SW480 (cell line): Measurements from ENCODE around the gene TSC2.

Experiments
- DNase-seq: peaks from one replicate; pipeline ENCODE4 v3.0.0-alpha.2; 2016; ENCODE audit warnings: low spot score

TSC2 gene

DNA sequence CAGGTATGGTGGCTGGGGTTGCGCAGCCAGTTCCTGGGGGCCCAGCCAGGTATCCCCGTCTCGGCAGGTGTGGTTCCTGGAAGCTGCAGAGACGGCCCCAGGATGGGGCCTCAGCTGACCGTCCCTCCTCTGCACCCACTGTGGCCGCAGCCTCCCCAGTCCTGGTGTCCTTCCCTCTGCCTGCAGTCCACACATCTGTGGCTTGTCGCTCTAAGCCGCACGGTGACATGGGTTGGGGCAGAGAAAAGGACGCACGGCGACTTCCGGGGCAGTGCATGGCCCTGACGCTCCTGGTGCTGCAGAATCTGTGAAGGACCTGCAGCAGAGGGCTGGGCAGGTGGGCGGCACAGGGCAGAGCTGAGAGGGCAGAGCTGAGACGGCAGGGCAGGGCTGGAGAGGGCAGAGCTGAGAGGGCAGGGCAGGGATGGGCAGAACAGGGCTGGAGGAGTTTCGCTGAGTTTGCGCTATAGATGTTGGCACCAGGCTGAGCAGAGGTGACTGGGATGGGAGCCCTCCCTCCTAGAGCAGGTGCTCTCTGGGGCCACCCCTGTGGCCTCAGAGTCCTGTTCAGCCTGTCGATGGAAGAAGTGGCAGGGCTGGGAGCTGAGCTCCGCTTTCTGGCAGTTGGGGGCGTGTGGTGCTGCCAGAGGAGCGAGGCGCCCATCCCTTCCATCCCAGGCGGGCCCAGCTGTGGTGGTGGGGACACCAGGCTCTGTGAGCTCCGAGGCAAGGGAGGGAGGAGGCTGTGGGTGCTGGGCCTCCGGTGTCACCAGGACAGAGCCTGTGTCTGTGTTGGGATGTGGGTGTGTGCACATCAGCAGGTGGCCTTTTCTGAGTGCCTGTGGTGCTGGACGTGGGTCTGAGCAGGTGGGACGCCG lies 23.0 kb downstream of the TSC2 start:
- no peak for DNase-seq

DNA sequence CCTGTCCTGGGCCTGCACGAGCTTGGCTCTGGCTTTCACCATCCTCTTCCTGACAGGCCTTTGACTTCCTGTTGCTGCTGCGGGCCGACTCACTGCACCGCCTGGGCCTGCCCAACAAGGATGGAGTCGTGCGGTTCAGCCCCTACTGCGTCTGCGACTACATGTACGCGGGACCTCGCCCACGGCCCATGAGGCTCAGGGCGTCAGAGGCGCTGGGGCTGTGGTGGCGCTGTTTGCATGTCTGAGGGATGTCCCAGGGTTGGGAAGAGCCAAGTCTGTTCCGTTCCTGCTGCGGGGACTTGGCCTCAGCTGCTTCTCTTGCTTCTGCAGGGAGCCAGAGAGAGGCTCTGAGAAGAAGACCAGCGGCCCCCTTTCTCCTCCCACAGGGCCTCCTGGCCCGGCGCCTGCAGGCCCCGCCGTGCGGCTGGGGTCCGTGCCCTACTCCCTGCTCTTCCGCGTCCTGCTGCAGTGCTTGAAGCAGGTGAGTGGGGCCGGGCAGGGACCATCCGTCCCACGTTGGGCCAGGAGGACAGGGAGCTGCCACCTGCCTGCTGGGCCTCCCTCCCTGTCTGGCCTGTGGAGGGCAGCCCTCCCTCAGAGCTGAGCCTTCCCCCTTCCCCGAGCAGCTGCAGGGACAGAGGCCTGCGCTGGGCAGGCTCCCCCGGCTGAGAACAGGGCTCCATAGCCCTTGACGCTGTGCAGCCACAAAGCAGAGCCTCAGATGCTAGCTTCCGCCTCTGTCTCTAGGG lies 23.8 kb downstream of the TSC2 start:
- no peak for DNase-seq

DNA sequence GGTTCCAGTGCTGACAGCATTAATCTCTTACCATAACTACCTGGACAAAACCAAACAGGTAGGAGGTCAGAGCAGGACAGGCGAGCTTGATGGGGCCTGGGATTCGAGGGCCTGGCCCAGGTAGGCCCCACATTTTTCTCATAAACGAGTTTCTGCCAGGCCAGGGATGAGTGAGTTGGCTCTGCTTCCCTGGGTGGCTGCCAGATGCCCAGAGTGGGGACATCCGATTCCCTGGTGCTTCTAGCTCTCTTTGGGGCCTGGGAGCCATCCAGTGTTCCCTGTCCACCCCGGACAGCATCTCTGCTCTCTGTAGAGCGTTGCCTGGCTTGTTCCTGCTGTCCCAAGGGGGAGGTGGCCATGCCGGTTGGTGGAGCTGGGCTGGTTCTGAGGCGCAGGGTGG lies 25.1 kb downstream of the TSC2 start:
- DNase-seq = no peak

DNA sequence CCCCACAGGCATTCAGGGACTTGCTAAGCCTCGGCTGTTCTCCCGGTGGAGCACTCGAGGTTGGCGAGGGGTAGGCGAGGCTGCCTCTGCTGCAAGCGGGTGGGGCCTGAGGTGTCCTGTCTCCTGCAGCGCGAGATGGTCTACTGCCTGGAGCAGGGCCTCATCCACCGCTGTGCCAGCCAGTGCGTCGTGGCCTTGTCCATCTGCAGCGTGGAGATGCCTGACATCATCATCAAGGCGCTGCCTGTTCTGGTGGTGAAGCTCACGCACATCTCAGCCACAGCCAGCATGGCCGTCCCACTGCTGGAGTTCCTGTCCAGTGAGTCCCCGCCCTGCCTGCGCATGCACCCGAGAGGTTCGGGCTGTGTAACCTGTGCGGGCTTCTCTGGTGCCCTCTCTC lies 26.3 kb downstream of the TSC2 start:
- no peak for DNase-seq

DNA sequence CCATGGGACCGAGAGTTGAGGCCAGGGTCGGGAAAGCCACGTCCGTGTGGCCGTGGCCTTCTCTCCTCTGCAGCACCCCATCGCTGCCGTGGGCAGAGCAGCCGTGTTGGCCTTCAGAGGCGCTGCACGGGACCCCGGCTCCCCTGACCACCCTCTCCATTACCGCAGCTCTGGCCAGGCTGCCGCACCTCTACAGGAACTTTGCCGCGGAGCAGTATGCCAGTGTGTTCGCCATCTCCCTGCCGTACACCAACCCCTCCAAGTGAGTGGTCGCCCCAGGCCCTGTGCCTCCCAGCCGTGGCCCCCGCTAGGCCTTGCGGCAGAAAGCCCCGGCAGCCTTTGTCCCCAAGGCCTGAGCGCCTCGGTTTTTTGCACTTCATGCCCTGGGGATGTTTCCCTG lies 27.8 kb downstream of the TSC2 start:
- DNase-seq = no peak

DNA sequence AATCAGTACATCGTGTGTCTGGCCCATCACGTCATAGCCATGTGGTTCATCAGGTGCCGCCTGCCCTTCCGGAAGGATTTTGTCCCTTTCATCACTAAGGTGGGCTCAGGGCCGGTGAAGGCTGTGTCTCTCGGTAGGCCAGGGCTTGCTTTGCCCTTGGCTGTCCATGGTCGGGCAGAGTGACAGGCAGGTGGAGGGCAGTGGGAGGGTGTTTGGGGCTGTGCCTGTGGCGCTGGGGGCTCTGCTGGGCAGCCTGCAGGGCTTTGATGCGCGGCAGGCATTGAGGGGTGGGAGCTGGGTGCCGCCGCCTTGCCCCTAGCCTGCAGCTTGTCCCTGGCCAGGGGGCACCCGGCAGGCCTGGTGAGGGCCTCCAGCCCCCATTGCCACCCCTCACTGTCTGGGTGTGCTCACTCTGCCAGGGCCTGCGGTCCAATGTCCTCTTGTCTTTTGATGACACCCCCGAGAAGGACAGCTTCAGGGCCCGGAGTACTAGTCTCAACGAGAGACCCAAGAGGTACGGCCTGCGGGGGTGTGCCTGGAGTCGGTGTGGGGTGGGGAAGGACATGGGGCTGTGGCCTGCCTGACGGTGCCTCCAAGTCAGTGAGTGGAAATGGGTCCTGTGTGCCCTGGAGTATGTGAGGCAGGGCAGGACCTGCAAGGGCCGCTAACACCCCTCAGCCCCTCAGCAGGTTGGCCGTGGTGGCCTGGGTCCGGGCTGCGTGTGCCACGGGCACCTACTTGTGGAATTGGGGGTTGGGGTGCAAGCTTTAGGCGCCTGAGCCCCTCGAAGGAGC lies 28.5 kb downstream of the TSC2 start:
- no peak for DNase-seq

DNA sequence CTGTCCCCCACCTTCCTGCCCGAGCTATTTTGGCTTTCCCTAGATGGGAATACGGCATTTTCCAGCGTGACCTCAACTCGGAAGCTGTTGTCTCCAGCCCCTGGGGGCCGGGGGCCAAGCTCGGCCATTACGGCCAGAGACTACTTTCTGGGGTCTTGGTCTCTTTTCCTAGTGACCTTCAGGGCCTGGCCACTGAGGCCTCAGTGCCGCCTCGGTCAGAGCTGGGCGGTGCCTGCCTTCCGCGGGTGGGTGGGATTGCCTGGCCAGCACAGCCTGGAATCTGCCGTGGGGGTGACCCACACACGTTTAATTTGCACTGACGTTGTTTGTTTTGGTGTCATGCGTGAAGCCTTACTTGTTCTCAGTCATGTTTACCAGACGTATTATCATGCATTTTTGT lies 29.2 kb downstream of the TSC2 start:
- DNase-seq = no peak

DNA sequence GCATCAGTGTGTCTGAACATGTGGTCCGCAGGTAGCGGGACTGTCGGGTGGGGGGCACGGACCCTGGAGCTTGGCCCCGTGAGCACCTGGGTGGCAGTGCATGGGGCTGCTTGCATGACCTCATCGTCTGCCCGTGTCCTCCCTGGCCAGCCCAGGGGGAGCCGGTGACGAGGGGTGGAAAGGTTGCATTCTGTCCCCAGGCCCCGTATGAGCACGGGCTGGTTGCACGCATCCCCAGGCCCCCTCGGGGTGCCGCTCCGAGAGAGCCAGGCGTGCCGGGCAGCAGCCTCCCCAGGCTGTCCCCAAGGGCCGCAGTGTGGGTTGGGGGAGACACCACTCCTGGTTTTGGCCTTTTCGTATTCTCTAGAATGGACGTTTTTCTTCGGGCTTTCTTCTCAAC lies 29.9 kb downstream of the TSC2 start:
- DNase-seq = no peak

DNA sequence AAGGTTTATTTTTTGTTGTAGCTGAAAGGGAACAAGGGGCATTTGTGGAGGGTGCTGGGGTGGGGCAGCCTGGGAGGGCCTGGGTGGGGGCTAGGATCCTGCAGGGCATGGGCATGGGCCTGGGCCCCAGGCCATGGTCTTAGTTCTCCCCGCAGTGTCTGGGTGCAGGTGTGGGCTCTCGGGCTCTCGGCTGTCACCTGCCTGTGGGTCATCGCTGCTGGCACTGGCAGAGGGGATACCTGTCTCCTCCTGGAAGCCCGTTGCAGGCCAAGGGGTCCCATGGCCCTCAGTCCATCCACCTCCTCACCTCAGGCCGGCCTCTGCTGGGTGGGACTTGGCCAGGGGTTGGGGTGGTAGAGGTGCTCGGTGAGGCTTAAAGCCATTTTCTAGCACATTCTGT lies 30.3 kb downstream of the TSC2 start:
- DNase-seq = no peak

DNA sequence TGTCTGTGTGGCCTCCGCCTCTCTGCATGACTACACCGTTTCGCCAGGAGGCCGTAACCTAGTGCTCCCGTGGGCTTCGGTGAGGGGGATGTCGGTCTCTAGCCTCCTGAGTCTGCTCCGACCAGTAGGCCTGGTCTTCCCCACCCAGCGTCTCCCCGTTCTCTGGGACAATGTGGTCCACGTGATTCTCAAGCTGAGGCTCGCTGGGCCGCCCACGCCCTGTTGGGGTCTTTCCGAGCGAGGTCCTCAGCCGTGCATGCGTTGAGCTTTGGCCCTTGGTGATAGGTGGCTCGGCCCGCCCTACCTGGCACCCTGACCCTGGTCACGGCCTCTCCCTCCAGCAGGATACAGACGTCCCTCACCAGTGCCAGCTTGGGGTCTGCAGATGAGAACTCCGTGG lies 30.9 kb downstream of the TSC2 start:
- DNase-seq = no peak

DNA sequence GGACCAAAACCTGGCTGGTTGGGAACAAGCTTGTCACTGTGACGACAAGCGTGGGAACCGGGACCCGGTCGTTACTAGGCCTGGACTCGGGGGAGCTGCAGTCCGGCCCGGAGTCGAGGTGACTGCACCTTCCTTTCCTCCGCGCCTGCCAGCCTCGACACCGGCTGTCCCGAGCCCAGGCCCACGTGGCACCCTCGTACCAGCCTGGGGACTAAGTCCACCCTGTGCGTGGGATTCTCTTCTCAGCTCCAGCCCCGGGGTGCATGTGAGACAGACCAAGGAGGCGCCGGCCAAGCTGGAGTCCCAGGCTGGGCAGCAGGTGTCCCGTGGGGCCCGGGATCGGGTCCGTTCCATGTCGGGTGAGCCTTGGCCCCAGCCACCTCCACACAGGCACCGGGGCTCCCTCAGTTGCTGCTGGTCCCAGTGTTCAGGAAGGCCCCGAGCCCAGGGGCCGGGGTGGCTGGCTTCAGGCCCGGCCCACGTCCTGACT lies 31.6 kb downstream of the TSC2 start:
- no peak for DNase-seq

DNA sequence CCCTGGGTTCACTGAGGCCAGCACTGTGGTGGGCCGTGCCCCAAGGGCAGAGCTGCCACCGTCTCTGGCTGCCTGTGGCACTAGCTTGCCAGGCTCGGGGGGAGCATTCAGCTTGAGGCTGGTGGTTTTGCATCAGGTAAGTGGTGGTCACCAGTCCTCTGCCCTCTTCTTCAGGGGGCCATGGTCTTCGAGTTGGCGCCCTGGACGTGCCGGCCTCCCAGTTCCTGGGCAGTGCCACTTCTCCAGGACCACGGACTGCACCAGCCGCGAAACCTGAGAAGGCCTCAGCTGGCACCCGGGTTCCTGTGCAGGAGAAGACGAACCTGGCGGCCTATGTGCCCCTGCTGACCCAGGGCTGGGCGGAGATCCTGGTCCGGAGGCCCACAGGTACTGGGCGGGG lies 32.2 kb downstream of the TSC2 start:
- DNase-seq = no peak

DNA sequence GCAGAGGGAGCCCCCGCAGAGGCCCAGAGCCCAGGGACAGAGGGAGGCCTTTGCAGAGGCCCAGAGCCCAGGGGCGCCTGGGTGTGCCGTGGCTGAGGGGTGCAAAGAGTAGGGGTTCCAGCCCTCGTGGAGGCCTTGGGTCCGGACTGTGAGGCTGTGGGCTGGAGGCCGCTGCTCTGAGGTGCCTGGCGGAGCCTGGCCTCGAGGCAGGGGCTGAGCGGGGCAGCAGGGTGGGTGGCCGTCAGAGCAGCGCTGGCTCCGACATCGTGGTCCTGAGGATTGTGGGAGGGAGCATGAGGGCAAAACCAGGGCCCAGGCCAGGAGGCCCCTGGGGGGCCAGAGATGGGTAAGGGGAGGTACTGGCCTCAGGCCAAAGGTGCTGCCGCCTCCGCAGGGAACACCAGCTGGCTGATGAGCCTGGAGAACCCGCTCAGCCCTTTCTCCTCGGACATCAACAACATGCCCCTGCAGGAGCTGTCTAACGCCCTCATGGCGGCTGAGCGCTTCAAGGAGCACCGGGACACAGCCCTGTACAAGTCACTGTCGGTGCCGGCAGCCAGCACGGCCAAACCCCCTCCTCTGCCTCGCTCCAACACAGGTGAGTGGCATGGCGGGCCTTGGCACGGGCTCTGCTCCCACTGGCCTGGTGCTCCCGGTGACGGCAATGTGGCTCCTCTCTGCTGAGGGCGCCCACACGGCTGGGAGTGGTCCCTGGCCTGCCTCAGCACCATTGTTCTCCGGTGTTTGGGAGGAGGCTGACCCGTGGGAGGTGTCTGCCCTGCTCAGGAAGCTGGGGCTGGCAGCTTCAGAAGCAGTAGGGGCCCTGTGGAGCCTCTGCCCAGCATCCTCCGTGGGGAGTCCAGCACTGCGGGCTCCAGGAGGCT lies 33.7 kb downstream of the TSC2 start:
- no peak for DNase-seq

DNA sequence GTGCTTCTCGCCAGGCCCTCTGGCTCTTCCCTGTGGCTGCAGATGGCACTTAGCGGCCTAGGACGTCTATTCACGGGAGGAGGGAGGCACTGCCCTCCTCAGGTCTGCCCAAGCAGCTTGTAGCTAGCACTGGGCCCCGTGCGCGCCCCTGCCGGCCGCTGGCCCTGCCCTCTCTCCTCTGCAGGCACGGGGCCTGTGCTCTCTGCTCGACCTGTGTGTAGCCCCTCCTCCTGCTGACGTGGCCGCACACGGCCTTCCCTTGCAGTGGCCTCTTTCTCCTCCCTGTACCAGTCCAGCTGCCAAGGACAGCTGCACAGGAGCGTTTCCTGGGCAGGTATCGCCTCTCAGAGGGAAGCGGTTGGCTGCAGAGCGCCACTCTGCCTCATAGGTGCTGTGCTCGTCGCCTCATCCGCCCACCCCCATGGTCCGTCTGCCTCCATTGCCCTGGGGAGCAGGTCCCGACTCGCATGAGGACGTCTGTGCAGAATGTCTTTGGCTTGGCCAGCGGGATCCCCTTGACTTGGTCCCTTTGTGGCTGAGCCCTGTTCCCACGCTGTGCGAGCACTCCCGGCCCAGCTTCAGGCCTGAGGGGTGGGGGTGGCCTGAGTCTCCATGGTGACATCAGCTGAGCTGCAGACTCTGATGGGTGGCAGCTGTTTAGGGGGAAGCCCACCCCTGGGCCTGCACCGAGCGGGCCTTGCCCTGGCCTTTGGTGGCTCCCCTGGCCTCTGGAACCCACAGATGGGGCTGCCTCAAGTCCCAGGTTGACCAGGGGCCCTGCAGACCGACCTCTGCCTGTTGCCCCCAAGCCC lies 34.6 kb downstream of the TSC2 start:
- no peak for DNase-seq

DNA sequence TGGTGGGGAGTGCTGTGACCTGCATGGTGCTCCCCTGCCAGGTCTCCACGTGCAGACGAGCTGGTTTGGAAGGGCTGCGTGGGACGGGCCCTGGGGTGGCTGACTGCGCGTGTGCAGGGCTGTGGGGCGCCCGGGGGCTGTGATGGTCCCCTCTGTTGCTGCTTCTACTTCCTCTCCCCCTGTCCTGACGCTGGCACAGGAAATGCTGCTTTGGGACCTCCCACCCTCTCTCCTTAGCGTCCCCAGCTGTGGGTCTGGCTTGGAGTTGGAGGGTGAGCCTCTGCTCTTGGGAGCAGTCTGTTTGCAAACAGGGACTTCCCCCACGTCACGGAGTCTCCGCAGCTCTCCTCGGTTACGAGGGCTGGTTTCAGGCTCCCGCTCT lies 35.2 kb downstream of the TSC2 start:
- no peak for DNase-seq

DNA sequence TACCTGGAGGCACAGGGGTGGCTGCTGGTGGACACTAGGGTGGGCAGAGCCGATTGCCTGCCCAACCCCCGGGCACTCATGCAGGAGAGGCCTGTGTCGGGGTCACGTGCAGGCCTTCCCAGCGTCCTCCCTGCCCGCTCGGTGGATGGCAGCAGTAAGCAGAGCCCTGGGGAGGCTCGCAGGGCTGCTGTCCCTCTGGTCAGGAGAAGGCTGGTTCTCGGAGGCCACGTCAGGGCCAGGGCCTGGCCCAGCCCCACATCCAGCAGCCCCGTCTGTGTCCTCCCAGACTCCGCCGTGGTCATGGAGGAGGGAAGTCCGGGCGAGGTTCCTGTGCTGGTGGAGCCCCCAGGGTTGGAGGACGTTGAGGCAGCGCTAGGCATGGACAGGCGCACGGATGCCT lies 35.6 kb downstream of the TSC2 start:
- DNase-seq = no peak

DNA sequence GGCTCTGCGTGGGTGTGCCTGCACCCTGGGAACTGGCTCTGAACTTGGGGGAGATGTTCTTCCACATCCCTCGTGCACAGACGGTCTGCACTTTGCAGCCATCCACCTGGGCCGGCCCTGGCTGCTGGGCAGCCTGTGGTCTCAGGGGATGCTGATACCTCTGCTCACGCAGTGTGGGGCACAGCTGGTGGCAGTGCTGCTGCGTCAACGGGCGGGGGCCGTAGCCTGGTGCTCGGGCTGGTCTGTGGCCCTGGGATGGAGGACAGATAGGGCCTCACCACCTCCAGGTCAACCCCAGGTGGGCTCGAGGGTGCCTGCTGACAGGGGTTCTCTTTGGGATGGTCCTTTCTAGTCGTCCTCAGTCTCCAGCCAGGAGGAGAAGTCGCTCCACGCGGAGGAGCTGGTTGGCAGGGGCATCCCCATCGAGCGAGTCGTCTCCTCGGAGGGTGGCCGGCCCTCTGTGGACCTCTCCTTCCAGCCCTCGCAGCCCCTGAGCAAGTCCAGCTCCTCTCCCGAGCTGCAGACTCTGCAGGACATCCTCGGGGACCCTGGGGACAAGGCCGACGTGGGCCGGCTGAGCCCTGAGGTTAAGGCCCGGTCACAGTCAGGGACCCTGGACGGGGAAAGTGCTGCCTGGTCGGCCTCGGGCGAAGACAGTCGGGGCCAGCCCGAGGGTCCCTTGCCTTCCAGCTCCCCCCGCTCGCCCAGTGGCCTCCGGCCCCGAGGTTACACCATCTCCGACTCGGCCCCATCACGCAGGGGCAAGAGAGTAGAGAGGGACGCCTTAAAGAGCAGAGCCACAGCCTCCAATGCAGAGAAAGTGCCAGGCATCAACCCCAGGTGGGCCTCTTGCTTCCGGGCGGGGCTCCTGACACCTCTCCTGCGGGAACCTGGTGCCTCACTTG lies 36.3 kb downstream of the TSC2 start:
- DNase-seq = no peak

DNA sequence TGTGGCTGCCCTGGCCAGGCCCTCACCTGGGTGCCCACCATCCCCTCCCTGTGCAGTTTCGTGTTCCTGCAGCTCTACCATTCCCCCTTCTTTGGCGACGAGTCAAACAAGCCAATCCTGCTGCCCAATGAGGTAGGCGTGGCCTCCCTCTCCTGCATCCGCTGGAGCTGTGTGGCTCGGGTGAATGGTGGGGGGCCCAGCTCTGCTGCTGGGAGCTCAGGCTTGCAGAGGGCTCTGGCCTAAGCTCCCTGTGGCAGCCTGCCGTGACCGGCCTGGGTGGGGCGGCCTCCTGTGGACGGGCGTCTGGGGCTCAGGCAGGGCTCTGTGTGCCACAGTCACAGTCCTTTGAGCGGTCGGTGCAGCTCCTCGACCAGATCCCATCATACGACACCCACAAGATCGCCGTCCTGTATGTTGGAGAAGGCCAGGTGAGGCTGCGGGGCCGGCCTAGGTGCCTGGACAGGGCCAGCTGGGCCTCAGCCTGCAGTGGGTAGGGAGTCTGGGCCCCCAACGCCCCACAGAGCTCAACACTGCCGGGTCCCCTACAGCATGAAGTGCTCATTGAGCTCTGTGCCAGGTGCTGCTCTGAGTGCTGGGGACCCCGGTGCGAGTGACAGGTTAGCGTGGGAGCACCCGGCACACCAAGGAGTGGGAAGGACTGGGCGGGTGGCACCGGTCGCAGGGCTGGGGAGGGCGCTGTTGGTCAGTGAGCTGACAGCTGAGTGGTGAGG lies 37.3 kb downstream of the TSC2 start:
- DNase-seq = no peak

DNA sequence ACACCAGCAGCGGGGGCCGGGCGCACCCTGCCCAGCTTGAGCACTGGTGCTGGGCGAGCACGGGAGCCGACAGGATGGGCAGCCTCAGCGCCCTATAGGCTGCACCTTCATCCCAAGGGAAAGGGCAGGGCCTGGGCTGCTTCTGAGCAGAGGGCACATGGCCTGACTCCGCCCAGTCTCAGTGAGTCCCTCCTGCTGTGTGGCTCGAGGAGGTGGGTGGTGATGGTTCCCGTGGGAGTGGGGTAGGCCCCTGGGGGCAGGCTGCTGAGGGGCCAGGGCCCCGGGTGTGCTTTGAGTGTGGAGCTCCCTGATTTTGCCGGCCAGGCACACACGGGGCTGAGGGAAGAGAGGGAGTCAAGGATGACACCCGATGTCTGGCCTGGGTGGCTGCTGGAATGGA lies 37.9 kb downstream of the TSC2 start:
- no peak for DNase-seq
